GM10847 (cell line): ENCODE data around the gene HOXD10.

Experiments used
- POLR2A ChIP-seq: IDR thresholded peaks from 2 replicates; pipeline ENCODE4 v1.6.1; 2011; ENCODE audit not compliant: insufficient read length; ENCODE audit errors: extremely low read depth

The HOXD10 gene

DNA sequence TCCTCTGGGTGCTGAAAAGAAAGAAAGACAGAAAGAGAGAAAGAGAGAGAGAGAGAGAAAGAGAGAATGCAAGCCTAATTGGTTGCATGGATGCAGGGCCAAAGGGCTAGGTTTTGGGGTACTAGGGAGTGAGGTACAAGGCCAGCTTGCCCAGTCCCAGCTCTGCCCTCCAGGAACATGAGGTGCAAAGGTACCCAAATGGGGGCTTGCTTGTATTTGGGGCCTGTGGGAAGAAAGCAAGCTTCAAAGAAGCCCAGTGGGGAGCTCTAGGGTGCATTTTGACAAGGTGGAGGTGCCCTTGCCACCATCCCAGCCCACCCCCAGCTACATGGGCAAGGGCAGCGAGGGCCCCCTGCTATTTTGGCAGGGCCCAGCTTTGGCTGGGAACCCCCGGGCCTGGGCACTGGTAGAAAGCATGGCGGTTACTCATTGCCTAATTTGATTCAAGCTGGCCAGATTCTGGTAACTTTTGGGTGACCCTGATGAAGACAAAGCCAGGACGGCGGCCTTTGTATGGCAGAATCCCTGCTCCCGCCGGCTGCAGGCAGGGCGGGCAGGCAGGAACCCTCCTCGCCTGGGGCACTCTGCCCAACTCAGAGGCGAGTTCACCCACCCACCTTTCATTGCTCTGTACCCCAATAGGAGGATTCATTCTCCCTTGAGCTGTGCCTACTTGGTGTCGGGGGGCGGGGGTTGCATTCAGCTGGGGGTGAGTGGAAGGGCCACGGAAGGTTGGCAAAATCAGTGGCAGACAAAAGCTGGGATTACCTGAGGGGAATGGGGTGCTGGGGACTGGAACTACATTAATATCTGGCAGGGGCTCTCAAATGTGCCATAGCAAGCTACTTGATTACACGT lies 34.2 kb downstream of the HOXD10 start:
- no peak for TF ChIP-seq POLR2A

DNA sequence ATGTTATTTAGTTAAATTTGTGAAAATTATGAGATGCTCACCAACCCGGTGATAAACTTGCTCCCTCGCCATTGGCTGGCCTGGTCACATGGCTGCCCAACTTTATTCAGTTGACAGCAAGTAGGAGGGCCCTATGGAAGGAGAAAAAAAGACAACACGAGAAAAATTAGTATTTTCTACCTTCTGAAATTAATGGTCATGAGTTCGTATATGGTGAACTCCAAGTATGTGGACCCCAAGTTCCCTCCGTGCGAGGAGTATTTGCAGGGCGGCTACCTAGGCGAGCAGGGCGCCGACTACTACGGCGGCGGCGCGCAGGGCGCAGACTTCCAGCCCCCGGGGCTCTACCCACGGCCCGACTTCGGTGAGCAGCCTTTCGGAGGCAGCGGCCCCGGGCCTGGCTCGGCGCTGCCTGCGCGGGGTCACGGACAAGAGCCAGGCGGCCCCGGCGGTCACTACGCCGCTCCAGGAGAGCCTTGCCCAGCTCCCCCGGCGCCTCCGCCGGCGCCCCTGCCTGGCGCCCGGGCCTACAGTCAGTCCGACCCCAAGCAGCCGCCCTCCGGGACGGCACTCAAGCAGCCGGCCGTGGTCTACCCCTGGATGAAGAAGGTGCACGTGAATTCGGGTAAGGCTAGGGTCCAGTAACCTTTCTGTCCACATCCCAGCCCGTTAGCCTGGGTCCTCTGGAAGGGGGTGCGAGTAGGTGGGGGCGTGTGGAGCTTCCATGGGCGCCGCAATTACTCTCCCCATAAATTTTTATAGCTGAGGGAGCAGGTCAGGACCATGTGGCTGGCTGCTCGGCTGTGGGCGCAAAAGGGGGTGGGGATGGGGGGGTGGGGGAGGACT lies 35.1 kb downstream of the HOXD10 start, which contains the start of gene HOXD4:
Gene HOXD4, plus strand, starts transcription at position 109 of the 846 bp plus-strand sequence. Its CDS starts 84 bp downstream, at position 193.
- no peak for TF ChIP-seq POLR2A

DNA sequence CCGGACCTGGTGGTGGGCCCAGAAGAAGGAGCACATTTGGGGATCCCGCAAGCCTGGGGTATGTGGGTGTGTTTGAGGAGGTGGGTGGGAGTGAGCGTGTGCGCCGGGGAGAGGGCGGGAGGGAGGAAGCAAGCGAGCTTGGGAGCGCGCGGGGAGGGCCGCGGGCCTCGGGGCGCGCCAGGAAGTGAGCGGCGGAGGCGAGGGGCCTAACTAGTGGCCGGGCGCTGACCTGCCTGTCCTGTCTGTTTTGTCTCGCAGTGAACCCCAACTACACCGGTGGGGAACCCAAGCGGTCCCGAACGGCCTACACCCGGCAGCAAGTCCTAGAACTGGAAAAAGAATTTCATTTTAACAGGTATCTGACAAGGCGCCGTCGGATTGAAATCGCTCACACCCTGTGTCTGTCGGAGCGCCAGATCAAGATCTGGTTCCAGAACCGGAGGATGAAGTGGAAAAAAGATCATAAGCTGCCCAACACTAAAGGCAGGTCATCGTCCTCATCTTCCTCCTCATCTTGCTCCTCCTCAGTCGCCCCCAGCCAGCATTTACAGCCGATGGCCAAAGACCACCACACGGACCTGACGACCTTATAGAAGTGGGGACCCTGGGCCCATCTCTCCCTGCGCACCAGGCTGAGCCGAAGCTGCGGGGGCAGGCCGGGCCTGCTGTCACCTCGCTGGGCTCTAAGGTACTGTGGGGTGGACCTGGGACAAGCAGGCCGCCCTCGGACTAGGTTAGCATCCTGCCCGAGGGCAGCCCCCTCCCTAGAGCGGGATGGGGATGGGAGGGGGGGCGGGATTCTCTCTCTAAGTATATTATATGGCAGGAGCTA lies 36.0 kb downstream of the HOXD10 start:
- no peak for TF ChIP-seq POLR2A

DNA sequence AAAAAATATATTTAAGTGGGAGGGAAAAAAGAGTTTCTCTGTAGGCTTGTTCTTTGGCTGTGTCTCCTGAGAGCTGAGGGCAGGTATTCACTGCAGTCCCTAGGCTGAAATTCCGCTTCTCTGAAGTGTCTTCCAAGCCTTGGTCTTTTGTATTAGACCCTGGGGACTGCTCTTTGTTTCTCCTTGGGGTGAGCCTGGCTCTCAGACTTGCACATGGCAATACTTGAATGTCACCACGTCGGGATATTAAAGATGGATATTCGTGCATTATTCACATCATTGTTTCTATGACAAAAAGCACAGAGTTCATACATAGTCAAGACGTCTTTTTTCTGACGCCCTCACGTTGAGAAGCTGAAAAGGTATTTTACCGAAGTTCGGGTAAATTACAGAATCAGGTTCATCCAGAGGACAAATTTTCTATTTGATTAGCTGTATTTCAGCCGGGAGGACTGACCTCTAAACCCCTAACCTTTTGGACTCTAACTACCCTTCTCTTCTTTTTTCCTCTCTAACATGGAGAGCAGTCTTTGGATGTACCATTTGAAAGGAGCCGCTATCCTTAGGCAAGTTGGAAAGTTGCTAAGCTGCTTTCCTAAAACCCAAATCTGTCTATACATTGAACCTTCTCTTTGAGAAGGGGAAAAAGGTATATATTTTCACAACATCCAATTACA lies 38.1 kb downstream of the HOXD10 start:
- TF ChIP-seq POLR2A = no peak

DNA sequence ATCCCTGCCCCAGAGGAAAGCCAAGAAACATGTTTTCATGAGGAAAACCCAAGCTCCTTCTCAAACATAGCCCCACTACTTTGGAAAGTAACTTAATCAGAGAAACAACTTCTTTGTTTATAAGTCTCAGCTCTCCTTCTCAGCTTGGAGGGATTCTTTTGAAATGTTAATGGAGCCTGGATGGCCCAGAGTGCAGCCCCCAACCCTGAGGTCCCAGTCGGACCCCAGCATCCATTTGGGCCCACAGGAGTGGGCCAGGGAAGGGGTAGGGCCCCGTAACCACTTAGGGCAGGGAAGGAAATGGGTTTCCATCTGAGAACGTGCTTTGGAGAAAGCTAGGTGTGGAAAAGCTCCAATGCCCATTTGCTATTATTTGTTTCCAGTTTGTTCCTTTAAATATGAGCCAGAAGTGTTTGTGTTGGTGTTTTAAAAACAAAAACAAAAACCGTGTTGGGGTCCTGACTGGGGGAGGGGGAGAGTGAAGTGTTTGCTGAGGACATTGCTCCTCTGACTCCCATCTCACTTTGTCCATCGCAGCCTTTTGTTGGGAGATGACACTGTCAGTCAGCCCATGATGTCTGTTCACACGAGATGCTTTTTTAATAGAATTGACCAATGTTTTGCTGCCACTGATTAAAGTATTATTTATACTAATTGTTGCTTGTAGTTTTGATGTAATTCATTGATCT lies 38.9 kb downstream of the HOXD10 start:
- TF ChIP-seq POLR2A = no peak

DNA sequence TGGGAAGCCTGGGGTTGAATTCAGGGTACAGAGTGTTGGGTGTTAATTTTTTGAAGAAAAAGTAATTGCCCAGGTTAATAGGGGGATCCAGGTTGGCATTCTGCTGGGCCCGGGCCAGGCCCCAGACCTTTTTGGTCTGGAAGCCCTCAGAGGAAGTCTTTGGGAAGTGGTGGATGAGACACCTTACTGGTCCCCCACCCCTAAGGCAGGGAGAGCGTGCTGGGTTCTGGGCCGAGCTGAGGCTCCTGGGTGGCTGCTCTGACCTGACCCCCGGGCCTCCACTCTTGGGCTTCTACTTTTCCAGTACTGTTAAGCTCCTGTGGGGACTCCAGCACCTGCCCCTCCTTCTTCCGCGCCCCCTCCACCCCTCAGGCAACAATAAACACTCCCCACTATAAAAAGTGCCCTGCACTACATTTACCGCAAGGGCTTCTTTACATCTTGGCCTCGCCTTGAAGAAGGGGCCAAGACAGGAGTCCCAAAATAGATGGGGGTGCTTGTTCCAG lies 39.8 kb downstream of the HOXD10 start:
- no peak for TF ChIP-seq POLR2A

DNA sequence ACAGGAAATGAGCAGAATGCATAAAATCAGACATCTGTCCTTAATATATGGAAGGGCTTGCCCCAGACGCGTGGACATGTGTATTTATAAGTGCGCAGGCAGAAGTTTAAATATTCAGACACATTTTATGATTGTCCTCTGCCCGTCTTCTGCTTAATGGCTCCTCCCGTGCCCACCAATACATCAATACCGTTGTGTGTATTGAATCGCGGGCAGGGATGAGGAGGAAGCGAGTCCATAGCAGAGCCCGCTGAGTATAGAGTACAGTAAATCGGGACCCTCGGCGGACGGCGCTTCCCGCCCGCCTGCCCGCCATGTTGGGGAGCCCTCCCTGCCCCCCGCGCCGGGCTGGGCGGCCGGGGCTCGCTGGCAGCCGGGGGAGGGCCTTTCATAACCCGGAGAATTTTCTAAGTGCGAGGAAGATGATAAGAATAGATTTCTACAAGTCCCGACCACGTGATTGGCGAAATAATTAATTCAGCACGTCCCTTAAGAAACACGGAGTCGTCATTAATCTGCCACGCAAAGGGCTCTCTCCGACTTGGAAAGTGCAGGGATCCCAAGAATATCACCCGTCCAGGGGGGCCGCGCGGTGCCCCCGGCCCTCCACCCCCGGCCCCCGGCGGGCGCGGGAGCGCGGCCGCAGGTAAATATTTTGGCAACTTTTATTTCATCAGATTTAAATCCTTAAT lies 40.4 kb downstream of the HOXD10 start, which contains the start of gene HOXD3:
Gene HOXD3, plus strand, starts transcription at position 501 of the 692 bp plus-strand sequence. CDS start 11,808 bp downstream, outside the sequence.
- TF ChIP-seq POLR2A = no peak

DNA sequence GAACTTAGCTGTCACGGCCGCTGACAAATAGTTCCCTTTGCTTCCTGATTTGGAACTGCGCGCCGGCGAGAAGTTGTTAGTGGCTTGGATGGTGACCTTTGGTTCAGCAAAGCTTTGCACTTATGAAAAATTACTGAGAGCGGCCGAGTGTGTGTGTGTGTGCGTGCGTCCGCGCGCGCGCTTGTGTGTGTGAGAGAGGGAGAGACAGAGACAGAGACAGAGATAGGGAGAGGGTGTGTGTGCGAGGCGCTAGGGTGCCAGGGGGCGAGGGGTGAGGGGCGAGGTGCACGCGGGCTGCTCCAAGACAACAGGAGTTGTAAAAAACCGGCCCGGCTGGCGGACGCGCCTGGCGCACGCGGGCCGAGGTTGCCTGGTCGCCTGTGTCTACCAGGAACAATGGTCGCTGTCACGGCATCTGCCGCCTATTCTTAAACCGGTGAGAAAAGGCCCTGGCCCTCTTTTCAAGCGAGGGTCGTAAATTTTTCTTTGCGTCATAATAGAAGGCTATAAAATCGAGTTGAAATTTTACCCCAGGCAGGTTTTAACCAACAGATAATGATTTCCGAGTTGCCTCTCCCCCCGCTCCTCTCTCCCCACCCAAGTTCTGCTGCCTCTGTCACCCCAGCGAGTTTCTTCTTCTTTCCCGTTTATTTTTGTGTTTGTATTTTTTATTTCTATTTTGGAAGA lies 41.1 kb downstream of the HOXD10 start:
- no peak for TF ChIP-seq POLR2A

DNA sequence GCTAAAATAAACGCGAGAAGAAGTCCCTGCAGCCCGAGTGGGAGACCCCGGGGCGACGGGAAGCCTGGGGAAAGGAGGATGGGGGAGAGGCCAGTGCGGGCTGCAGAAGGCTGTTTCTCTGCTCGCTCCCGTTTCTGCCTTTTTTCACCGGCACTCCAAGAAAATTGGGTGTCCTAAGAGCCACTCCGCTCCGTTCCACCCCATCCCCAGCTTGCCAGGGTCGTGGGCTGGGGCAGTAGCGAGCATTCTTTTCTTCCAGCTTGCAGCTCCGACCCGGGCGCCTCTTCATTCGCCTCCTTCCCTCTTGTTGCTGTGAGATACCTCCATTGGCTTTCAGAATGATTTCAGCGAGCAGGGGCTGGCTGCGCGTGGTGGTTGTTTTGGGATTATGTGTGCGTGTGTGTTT lies 41.6 kb downstream of the HOXD10 start:
- TF ChIP-seq POLR2A = no peak

DNA sequence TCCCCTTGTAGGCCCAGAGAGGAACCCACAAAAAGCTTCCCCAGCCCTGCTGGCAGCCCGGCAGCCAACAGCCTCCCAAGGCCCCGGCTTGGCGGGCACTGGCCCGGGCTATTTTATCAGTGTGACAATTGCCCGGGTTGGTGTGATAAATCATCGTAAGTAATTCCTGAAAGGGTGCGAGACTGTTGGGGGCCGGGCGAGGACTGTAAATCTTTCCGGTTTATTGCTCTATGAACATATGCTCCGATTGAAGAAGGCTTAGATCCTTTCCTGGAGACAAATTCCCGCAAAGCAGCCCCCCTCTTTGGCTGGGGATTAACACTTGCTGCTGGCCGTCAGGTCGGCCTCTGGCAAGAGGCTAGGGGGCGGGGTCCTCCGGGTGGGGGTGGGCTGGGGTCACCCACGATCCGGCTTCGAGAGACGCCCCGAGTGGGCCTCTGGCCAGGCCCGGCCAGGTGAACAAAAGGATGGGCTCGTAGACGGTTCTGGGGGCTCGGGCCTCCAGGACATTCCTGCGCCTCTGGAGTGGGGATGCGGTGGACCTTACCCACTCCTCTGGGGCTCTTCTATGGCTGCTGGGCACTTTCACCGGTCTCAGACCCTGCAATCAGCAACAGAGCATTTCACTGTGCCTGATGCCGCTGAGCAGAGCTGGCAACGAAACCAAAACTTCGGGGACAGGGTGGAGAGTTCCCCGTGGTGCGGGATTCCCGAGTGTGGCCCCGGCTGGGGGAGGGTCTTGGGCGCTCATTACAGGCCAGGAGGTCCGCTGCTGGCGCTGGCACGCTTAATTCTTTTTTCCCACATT lies 42.5 kb downstream of the HOXD10 start:
- no peak for TF ChIP-seq POLR2A

DNA sequence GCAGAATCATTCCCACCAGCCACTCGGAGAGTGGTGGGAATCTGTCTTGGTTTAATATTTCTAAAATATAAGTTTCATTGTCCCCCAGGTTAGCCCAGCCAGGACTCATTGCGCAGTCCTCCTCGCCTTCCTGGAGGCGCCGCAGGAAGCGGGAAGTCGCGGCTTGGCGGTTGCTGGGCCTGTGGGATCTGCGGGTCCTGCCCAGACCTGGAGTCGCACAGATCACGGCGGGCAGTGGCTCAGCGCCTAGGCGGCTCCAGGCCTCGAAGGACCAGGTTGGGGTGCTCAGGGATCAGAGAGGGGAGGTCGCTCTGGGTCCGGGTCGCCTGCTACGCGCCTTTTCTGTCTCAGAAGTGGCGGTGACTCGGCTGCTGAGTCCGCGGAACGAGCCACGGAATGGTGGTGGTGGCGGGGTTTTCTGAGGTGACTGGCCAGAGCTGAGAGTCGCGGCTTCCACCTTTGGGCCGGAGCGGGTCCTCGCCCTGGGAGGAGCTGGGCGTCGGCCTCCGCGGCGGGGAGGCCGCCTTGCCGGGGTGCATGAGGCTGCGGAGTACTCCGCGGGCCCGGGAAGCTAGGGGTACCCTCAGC lies 43.2 kb downstream of the HOXD10 start:
- TF ChIP-seq POLR2A = no peak
